Thyroid gland (tissue), 4 donors: ENCODE measurements around the gene P2RX3. TPM values are rescaled to one million over a fixed set of nuclear protein-coding genes. Genes with fewer than 3 reads are reported as not detected.
A peak's percentile ranks its signal among the peaks of the same experiment; 100 is the strongest.

Experiments used
- DNase-seq, 2 donors: peaks; one replicate each; pipeline ENCODE4 v3.0.0-alpha.2; 2019
- H3K27ac ChIP-seq, 3 donors: fragments of 200-600 bp; sonication (generic); 1 replicate in 2 of 3; 2 replicates in 1 of 3; pipeline ENCODE4 v1.5.1; 2016 to 2019; ENCODE audit warnings: mild to moderate bottlenecking in 1 of 3, moderate library complexity in 1 of 3
- H3K27me3 ChIP-seq: fragments of 200-600 bp; sonication (generic); one replicate; pipeline ENCODE4 v1.5.1; 2019
- H3K36me3 ChIP-seq, 2 donors: fragments of 200-600 bp; sonication (generic); one replicate each; pipeline ENCODE4 v1.5.1; 2016 to 2019
- H3K4me1 ChIP-seq, 2 donors: fragments of 200-600 bp; sonication (generic); one replicate each; pipeline ENCODE4 v1.5.1; 2017 to 2019
- H3K4me3 ChIP-seq, 3 donors: fragments of 200-600 bp; sonication (generic); replicated peaks in 1 of 3; 1 replicate in 2 of 3; 2 replicates in 1 of 3; pipeline ENCODE4 v1.5.1; 2016; ENCODE audit warnings: mild to moderate bottlenecking in 1 of 3
- H3K9me3 ChIP-seq: fragments of 200-600 bp; sonication (generic); one replicate; pipeline ENCODE4 v1.5.1; 2017
- CTCF ChIP-seq, 6 experiments: fragments of 200-600 bp in 3 of 6; fragments of 450-650 bp in 3 of 6; sonication (generic) in 3 of 6; IDR thresholded peaks; one replicate each; pipeline ENCODE4 v1.5.1; 2016 to 2019; ENCODE audit warnings: antibody characterized with exemption in 6 of 6, mild to moderate bottlenecking in 2 of 6, inconsistent platforms in 1 of 6, moderate library complexity in 1 of 6
- POLR2A ChIP-seq, 2 donors: fragments of 450-650 bp; IDR thresholded peaks; one replicate each; pipeline ENCODE4 v1.6.1; 2017; ENCODE audit warnings: antibody characterized with exemption in 2 of 2, mild to moderate bottlenecking in 2 of 2, moderate library complexity in 1 of 2
- WGBS, 2 donors: methylation state at CpG; one replicate each; pipeline ENCODE4 v1.1.5; 2017; 5-methylcytosine and 5-hydroxymethylcytosine counted together
- intact Hi-C: fragments of 100-400 bp; cut with DNase I; formaldehyde crosslinking; loops from one replicate; pipeline ENCODE4 v1.15.1; 2023
- total RNA-seq, 4 donors: library from RNA; depleted of rRNA; stranded (reverse); fragments of >200 nt; gene quantifications; one replicate each; pipeline ENCODE4 v1.2.3, GENCODE V29; 2016

The P2RX3 gene
- total RNA-seq, 4 donors from 2014 or later, result not detected

- H3K4me3 ChIP-seq, result no peak within 1 kb of the TSS
- no peaks in the 10 kb centered on the region for H3K27me3 ChIP-seq
- H3K9me3 ChIP-seq, result no peaks in the 10 kb centered on the region
- WGBS, 2 donors, result 76 to 89% methylated on average over 2 of the region's 2 CpGs
- H3K27ac ChIP-seq, result no peak within 1 kb of the TSS
- no peaks in the 10 kb centered on the region for H3K4me1 ChIP-seq
- H3K36me3 ChIP-seq, result no peaks in the 10 kb centered on the region
- no peak for DNase-seq
- TF ChIP-seq CTCF (IDR thresholded peaks at IDR 0.05), result no peak
- no peak for TF ChIP-seq POLR2A (IDR thresholded peaks at IDR 0.05)
- intact Hi-C loops, result no loop called here
These were observed 42.8 kb downstream of the P2RX3 start, which contains the start of gene PRG3 for GRCh38 chr11:57380975-57381374. PRG3 (minus strand) TSS chr11:57381150; CDS start chr11:57380708, 442 bp downstream.

DNA sequence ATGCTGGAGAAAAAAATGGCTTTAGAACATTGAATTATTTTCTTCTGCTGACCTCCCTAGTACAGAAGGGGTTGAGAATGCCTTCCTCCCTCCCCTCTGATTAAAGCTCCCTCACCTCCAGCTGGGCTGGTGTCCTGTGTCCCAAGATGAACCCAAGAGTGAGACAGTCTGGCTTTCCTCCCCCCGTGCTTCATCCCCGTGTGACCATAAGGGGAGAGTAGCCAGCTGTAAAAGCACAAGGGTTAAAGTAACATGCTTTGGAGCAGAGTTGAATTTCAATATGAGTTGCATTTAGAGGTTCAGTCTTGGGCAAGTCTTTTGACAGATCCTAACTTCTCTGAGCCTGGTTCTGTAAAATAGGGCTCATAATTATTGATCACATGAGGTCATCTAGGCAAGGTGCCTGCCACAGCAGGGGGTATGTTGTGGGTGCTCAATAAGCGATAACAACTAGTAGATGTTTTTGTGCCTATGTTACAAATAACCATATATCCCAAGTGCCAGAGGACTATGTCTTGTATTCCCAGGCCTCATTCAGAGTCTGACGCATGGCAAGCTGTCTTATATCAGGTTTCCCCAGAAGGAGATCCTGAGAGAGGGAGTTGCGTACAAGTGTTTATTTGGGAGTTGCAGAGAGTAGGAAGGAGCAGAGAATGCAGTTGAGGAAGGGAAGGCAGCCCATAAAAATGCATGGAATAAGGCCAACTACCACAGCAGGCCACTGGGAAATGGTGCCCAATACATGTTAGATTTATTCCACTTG, 48.2 kb downstream of the P2RX3 start:
- DNase-seq, result no peak
- 74 to 92% methylated on average over 5 of the region's 5 CpGs for whole genome bisulfite sequencing, 2 donors
- no peaks in the 10 kb centered on the region for H3K36me3 ChIP-seq
- H3K27ac ChIP-seq, result no peak overlapping the region
- TF ChIP-seq CTCF (IDR thresholded peaks at IDR 0.05), result no peak
- TF ChIP-seq POLR2A (IDR thresholded peaks at IDR 0.05), result no peak
- H3K4me3 ChIP-seq, result no peak overlapping the region
- no peaks in the 10 kb centered on the region for H3K4me1 ChIP-seq
- H3K9me3 ChIP-seq, result no peaks in the 10 kb centered on the region
- intact Hi-C loops, result no loop called here
- no peaks in the 10 kb centered on the region for H3K27me3 ChIP-seq

DNA sequence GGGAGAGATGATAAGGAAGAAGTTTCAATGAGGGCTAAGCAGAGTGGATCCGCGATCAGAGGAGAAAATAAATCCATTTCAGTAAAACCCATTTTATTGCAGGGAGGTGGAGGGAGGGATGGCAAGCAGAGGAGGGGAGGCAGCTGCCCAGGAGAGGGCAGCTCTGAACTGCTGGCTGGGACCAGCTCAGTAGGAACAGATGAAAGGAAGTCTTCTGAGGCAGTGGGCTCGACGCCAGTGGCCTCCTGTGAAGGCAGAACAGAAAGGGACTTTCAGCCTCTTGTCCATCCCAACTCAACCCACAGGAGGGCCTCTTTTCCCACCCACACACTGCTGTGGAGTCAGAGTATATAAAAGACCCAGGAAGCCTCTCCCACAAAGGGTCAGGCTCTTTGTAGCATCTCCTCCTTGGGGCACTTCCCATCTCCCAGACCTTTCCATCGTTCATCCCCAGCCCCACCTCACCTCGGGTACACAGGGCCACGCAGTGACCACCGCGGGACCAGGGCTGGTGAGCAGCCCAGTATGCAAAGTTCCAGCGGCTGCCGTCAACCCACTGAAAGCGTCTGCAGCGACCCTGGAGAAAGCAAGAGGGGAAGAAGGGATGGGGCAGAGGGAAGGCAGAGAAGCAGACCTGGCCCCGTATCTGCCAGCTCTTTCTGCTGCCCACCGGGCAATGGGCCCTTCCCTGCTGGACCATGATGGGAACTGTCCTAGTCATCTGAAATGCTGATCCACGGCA, 49.3 kb downstream of the P2RX3 start:
- no peak overlapping the region for H3K27ac ChIP-seq
- no peaks in the 10 kb centered on the region for H3K36me3 ChIP-seq
- H3K4me1 ChIP-seq, result no peaks in the 10 kb centered on the region
- no peak overlapping the region for H3K4me3 ChIP-seq
- no peak for TF ChIP-seq POLR2A (IDR thresholded peaks at IDR 0.05)
- TF ChIP-seq CTCF (IDR thresholded peaks at IDR 0.05), result peak in 2 of 6 experiments; percentile 9 to 13
- 78 to 79% methylated on average over 16 of the region's 16 CpGs for WGBS, 2 donors
- H3K9me3 ChIP-seq, result no peaks in the 10 kb centered on the region
- no peaks in the 10 kb centered on the region for H3K27me3 ChIP-seq
- intact Hi-C loops, result no loop called here
- peak; percentile 38 to 56 for DNase-seq

DNA sequence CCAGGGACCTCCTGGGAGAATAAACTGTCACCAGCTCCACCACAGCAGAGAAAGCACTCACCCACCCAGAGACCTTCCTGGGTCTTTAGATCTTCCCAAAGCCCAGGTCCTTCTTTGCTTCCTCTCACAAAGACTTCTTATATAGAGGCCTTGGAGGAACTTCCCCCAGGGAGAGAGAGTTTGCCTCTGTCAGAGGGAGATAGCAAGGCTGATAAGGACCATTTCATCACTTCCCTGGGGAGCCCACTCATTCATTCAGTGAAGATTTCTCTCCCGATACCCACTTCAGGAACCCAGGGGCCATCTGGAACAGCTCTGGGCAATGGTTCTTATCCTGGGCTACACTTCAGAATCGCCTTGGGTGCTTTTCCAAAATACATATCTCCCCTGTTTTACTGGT, 52.4 kb downstream of the P2RX3 start, which contains the start of gene PRG2:
Gene PRG2 (minus strand): TSS at position 116 of the 400 bp plus-strand sequence. CDS start 706 bp downstream, outside the sequence.
- H3K27me3 ChIP-seq, result no peaks in the 10 kb centered on the region
- no peak for DNase-seq
- no peaks in the 10 kb centered on the region for H3K9me3 ChIP-seq
- no peak within 1 kb of the TSS for H3K4me3 ChIP-seq
- no peaks in the 10 kb centered on the region for H3K4me1 ChIP-seq
- no peak within 1 kb of the TSS for H3K27ac ChIP-seq
- intact Hi-C loops, result no loop called here
- H3K36me3 ChIP-seq, result no peaks in the 10 kb centered on the region
- 90 to 96% methylated on average over 2 of the region's 2 CpGs for WGBS, 2 donors
- no peak for TF ChIP-seq CTCF (IDR thresholded peaks at IDR 0.05)
- no peak for TF ChIP-seq POLR2A (IDR thresholded peaks at IDR 0.05)

GRCh38 chr11:57391111-57391510, 53.0 kb downstream of the P2RX3 start:
- Histone ChIP-seq H3K36me3 (no peaks in the 10 kb centered on the region), H3K4me3 (no peak overlapping the region), H3K27ac (no peak overlapping the region), H3K4me1 (no peaks in the 10 kb centered on the region), H3K9me3 (no peaks in the 10 kb centered on the region), H3K27me3 (no peaks in the 10 kb centered on the region)
- TF ChIP-seq POLR2A (IDR thresholded peaks at IDR 0.05), result no peak
- TF ChIP-seq CTCF (IDR thresholded peaks at IDR 0.05), result no peak
- no peak for DNase-seq
- 90 to 91% methylated on average over 3 of the region's 3 CpGs for WGBS, 2 donors
- intact Hi-C loops, result no loop called here
